ENCODE data around the gene NPFF. TPM values are rescaled to one million over a fixed set of nuclear protein-coding genes. Genes with fewer than 3 reads are reported as not detected.
"Not testable (repeated sequence)": the region's sequence is repeated elsewhere in the genome, so short reads cannot be mapped to it uniquely, and the experiment has no call there.

Gene NPFF
- total RNA-seq, 1 experiment from 2014 or later: not detected

- Histone ChIP-seq H3K79me2 (ENCODE audit: low read depth) (no peaks in the 10 kb centered on the region), H4K20me1 (ENCODE audit: insufficient read depth) (no peaks in the 10 kb centered on the region), H3K9me3 (ENCODE audit: insufficient read depth, low read depth) (no peaks in the 10 kb centered on the region), H3K27ac (no peak overlapping the region), H3F3A (ENCODE audit: insufficient read depth, low read depth) (peaks cover 3% of the 10 kb centered on the region; the same call in 1 of the 2 replicates), H3K27me3 (ENCODE audit: insufficient read depth, low read depth) (no peaks in the 10 kb centered on the region), H3K9me2 (ENCODE audit: insufficient read depth) (no peaks in the 10 kb centered on the region), H3K4me3 (no peak overlapping the region), H2AFZ (no peak overlapping the region), H3K4me2 (no peak overlapping the region), H3K4me1 (replicated peaks; ENCODE audit: insufficient read depth) (no peaks in the 10 kb centered on the region), H3K36me3 (ENCODE audit: low read depth) (no peaks in the 10 kb centered on the region; the same call in 1 of the 2 replicates)
- intact Hi-C loops (cut with micrococcal nuclease; ENCODE audit: unreplicated experiment): no loop called here
- no TSS peak for BruUV-seq (replicated peaks)
- TF ChIP-seq EZH2 (IDR thresholded peaks at IDR 0.05; ENCODE audit: low read depth) (no peak), CTCF (conservative IDR thresholded peaks at IDR 0.05) (no peak)
- ChIA-PET POLR2A (ENCODE audit: unreplicated experiment) (interaction anchor here (0.7 kb wide), 1 partner anchor 133 kb away, joined by 4 read pairs; no protein-coding TSS in a partner anchor), CTCF (no interaction called here)
- DNase-seq: no peak
Measured at GRCh38 chr12:53550595-53550994, 43.3 kb upstream of the NPFF start.

GRCh38 chr12:53550131-53550530 lies 42.8 kb upstream of the NPFF start:
- H3K36me3 ChIP-seq (ENCODE audit: low read depth); H3K79me2 ChIP-seq (ENCODE audit: low read depth); BruUV-seq (replicated peaks); POLR2A ChIA-PET (ENCODE audit: unreplicated experiment); H4K20me1 ChIP-seq (ENCODE audit: insufficient read depth); H2AFZ ChIP-seq; DNase-seq; H3K9me3 ChIP-seq (ENCODE audit: insufficient read depth, low read depth); intact Hi-C loops (cut with micrococcal nuclease; ENCODE audit: unreplicated experiment); CTCF ChIA-PET; H3F3A ChIP-seq (ENCODE audit: insufficient read depth, low read depth); H3K9me2 ChIP-seq (ENCODE audit: insufficient read depth); H3K4me1 ChIP-seq (replicated peaks; ENCODE audit: insufficient read depth); H3K27me3 ChIP-seq (ENCODE audit: insufficient read depth, low read depth); H3K4me2 ChIP-seq; H3K27ac ChIP-seq; H3K4me3 ChIP-seq: not testable (repeated sequence)

GRCh38 chr12:53548354-53548753 lies 41.1 kb upstream of the NPFF start:
- POLR2A ChIA-PET (ENCODE audit: unreplicated experiment): interaction anchor here (0.6 kb wide), 1 partner anchor 15 kb away, joined by 4 read pairs; no protein-coding TSS in a partner anchor

GRCh38 chr12:53543539-53543938 lies 36.3 kb upstream of the NPFF start:
- Histone ChIP-seq H3K27ac (0 out of 2 replicates have a peak overlapping the region, but pooled peaks have one; percentile 4), H4K20me1 (ENCODE audit: insufficient read depth) (no peaks in the 10 kb centered on the region), H3K9me2 (ENCODE audit: insufficient read depth) (no peaks in the 10 kb centered on the region), H3K4me3 (no peak overlapping the region), H3K79me2 (ENCODE audit: low read depth) (no peaks in the 10 kb centered on the region), H3K4me1 (replicated peaks; ENCODE audit: insufficient read depth) (peaks cover 16% of the 10 kb centered on the region), H3K9me3 (ENCODE audit: insufficient read depth, low read depth) (no peaks in the 10 kb centered on the region), H3K4me2 (no peak overlapping the region), H3K27me3 (ENCODE audit: insufficient read depth, low read depth) (no peaks in the 10 kb centered on the region), H3F3A (ENCODE audit: insufficient read depth, low read depth) (peaks cover 21% of the 10 kb centered on the region), H2AFZ (no peak overlapping the region), H3K36me3 (ENCODE audit: low read depth) (peaks cover 11% of the 10 kb centered on the region; the same call in 1 of the 2 replicates)
- no TSS peak for BruUV-seq (replicated peaks)
- intact Hi-C loops (cut with micrococcal nuclease; ENCODE audit: unreplicated experiment): loop anchor here (1.0 to 5.0 kb wide), 3 partner anchors 133 to 659 kb away; partner anchors contain the start of gene ATP5MC2
- peak in 1 of 2 experiments; percentile 19 for DNase-seq
- ChIA-PET CTCF (interaction anchor here (0.5 to 1.4 kb wide), 4 partner anchors 44 to 825 kb away, joined by 3 to 6 read pairs (median 3); partner anchors contain the start of gene ATP5MC2), POLR2A (ENCODE audit: unreplicated experiment) (interaction anchor here (0.7 kb wide), 1 partner anchor 116 kb away, joined by 5 read pairs; no protein-coding TSS in a partner anchor)
- TF ChIP-seq CTCF (conservative IDR thresholded peaks at IDR 0.05) (peak; percentile 76), EZH2 (IDR thresholded peaks at IDR 0.05; ENCODE audit: low read depth) (no peak)

More at GRCh38 chr12:53548354-53548753, 41.1 kb upstream of the NPFF start:
- CTCF ChIA-PET: interaction anchor here (0.6 kb wide), 2 partner anchors 13 to 777 kb away, joined by 3 to 7 read pairs; partner anchors contain the start of gene COPZ1
- H3K27me3 ChIP-seq (ENCODE audit: insufficient read depth, low read depth); H3K4me3 ChIP-seq; H3K4me1 ChIP-seq (replicated peaks; ENCODE audit: insufficient read depth); H3K27ac ChIP-seq; H2AFZ ChIP-seq; H3K9me3 ChIP-seq (ENCODE audit: insufficient read depth, low read depth); H4K20me1 ChIP-seq (ENCODE audit: insufficient read depth); H3K9me2 ChIP-seq (ENCODE audit: insufficient read depth); H3K36me3 ChIP-seq (ENCODE audit: low read depth); H3K4me2 ChIP-seq; BruUV-seq (replicated peaks); H3K79me2 ChIP-seq (ENCODE audit: low read depth); H3F3A ChIP-seq (ENCODE audit: insufficient read depth, low read depth); intact Hi-C loops (cut with micrococcal nuclease; ENCODE audit: unreplicated experiment); DNase-seq: not testable (repeated sequence)

Measured in PC-9 (cell line).